DND-41 (cell line): ENCODE data around the gene GRIA4.

Experiments
- ATAC-seq: fragments of 200-7000 bp; cut with Tn5 transposase; 3 replicates; pipeline ENCODE4 v1.9.1; 2021; ENCODE audit warnings: low read depth; ENCODE audit not compliant: insufficient read depth
- DNase-seq: peaks from one replicate; pipeline ENCODE4 v3.0.0-alpha.2; 2020
- H2AFZ ChIP-seq: 2 replicates; pipeline ENCODE4 v1.6.0; 2012; ENCODE audit warnings: low read depth, low read length
- H3K27ac ChIP-seq: 2 replicates; pipeline ENCODE4 v1.5.1; 2012; ENCODE audit warnings: low read length, inconsistent platforms
- H3K27me3 ChIP-seq: fragments of 200-600 bp; sonication (generic); 2 replicates; pipeline ENCODE4 v1.6.0; 2012; ENCODE audit warnings: low read length, mild to moderate bottlenecking, inconsistent platforms; ENCODE audit not compliant: insufficient read depth, poor library complexity
- H3K36me3 ChIP-seq: 2 replicates; pipeline ENCODE4 v1.5.1; 2012; ENCODE audit warnings: low read length, inconsistent platforms; ENCODE audit not compliant: insufficient read depth
- H3K4me1 ChIP-seq: 2 replicates; pipeline ENCODE4 v1.5.1; 2012; ENCODE audit warnings: mild to moderate bottlenecking, low read length; ENCODE audit not compliant: insufficient read depth
- H3K4me2 ChIP-seq: 2 replicates; pipeline ENCODE4 v1.6.0; 2012; ENCODE audit warnings: mild to moderate bottlenecking, moderate library complexity, low read length, inconsistent platforms; ENCODE audit not compliant: insufficient read depth
- H3K4me3 ChIP-seq, 2 experiments: fragments of 200-600 bp in 1 of 2; shearing (Covaris generic) in 1 of 2; 2 replicates each; pipeline ENCODE4 v1.5.1; 2012 to 2016; ENCODE audit warnings: inconsistent platforms in 2 of 2, low read length in 2 of 2, mild to moderate bottlenecking in 2 of 2, low read depth in 1 of 2, moderate library complexity in 1 of 2
- H3K79me2 ChIP-seq: 2 replicates; pipeline ENCODE4 v1.6.0; 2012; ENCODE audit warnings: low read length, inconsistent platforms; ENCODE audit not compliant: insufficient read depth
- H3K9ac ChIP-seq: 2 replicates; pipeline ENCODE4 v1.6.0; 2012; ENCODE audit warnings: low read depth, mild to moderate bottlenecking, inconsistent platforms, low read length, moderate library complexity
- H3K9me3 ChIP-seq: 2 replicates; pipeline ENCODE4 v1.5.1; 2012; ENCODE audit warnings: low read length, moderate library complexity, mild to moderate bottlenecking, inconsistent platforms; ENCODE audit not compliant: insufficient read depth, severe bottlenecking
- H4K20me1 ChIP-seq: 2 replicates; pipeline ENCODE4 v1.6.0; 2012; ENCODE audit warnings: low read length; ENCODE audit not compliant: insufficient read depth
- EZH2 ChIP-seq: IDR thresholded peaks from 3 replicates; pipeline ENCODE4 v1.6.1; 2012; ENCODE audit warnings: borderline replicate concordance, low read depth, mild to moderate bottlenecking, moderate library complexity, low read length, inconsistent platforms; ENCODE audit not compliant: severe bottlenecking
- TF ChIP-seq, protein P1 (sequence below): IDR thresholded peaks from 2 replicates; pipeline ENCODE4 v1.5.1; 2012; ENCODE audit warnings: borderline replicate concordance, low read length, moderate library complexity, mild to moderate bottlenecking; ENCODE audit not compliant: poor library complexity, severe bottlenecking; ENCODE audit errors: extremely low read depth

The GRIA4 gene

DNA sequence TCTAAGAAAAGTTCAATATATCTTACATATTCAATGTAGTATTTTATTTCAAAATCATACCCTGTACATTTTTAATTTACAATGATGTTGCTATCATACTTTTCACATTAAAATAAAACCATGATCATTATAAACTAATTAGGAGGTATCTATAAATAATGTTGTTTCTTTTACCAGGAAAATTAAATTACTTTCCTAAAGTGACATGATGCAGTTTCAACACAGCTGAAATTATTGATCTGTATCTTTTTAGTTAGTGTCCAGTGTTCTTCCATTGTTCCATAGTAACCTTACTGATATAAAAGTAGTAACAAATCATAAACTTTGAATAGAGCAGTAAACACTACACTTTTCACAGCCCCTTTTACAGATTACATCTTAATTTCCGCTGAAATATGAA lies 29.7 kb downstream of the GRIA4 start:
- ATAC-seq, result no peak
- no peaks in the 10 kb centered on the region for H3K9me3 ChIP-seq
- no peak for DNase-seq
- no peak overlapping the region for H2AFZ ChIP-seq
- no peak overlapping the region for H3K9ac ChIP-seq
- no peak overlapping the region for H3K27ac ChIP-seq
- H3K4me3 ChIP-seq, result no peak overlapping the region
- no peak for TF ChIP-seq EZH2
- TF ChIP-seq, protein P1, sequence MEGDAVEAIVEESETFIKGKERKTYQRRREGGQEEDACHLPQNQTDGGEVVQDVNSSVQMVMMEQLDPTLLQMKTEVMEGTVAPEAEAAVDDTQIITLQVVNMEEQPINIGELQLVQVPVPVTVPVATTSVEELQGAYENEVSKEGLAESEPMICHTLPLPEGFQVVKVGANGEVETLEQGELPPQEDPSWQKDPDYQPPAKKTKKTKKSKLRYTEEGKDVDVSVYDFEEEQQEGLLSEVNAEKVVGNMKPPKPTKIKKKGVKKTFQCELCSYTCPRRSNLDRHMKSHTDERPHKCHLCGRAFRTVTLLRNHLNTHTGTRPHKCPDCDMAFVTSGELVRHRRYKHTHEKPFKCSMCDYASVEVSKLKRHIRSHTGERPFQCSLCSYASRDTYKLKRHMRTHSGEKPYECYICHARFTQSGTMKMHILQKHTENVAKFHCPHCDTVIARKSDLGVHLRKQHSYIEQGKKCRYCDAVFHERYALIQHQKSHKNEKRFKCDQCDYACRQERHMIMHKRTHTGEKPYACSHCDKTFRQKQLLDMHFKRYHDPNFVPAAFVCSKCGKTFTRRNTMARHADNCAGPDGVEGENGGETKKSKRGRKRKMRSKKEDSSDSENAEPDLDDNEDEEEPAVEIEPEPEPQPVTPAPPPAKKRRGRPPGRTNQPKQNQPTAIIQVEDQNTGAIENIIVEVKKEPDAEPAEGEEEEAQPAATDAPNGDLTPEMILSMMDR, result no peak
- H3K36me3 ChIP-seq, result no peaks in the 10 kb centered on the region
- H3K79me2 ChIP-seq, result no peaks in the 10 kb centered on the region
- H3K27me3 ChIP-seq, result no peaks in the 10 kb centered on the region
- H4K20me1 ChIP-seq, result no peaks in the 10 kb centered on the region
- H3K4me1 ChIP-seq, result no peaks in the 10 kb centered on the region
- no peak overlapping the region for H3K4me2 ChIP-seq

DNA sequence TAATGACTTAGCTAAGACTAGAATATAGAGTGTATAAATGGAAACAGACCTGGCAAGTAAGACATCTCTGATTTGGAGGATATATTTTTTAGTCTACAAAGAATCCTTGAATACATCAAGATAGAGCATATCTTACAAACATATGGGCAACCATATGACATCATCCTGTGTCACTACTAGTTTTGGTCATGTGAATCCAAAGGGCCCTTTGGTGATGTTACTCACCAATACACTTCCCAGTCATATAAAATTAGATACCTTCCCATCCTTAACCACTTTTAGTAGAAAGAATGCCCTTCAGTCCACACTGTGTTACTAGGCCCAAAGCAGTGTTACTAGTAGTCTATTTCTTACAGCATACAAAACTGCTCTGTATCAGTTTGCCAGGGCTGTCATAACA lies 31.6 kb downstream of the GRIA4 start:
- DNase-seq, result no peak

DNA sequence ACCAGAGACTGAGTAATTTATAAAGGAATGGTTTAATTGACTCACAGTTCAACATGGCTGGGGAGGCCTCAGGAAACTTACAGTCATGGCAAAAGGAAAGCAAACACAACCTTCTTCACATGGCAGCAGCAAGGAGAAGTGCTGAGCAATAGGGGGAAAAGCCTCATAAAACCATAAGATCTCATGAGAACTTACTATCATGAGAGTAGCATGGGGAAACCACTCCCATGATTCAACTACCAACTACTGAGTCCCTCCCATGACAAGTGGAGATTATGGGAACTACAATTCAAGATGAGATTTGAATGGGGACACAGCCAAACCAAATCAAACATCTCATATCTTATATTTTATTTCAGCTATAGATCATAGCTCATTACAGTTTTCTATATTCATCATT lies 33.0 kb downstream of the GRIA4 start:
- H3K4me1 ChIP-seq, result no peaks in the 10 kb centered on the region
- no peak overlapping the region for H3K4me2 ChIP-seq
- TF ChIP-seq, protein P1, result no peak
- TF ChIP-seq EZH2, result no peak
- no peak overlapping the region for H2AFZ ChIP-seq
- no peak for DNase-seq
- H3K27me3 ChIP-seq, result no peaks in the 10 kb centered on the region
- H3K79me2 ChIP-seq, result no peaks in the 10 kb centered on the region
- H3K9me3 ChIP-seq, result no peaks in the 10 kb centered on the region
- H3K4me3 ChIP-seq, result no peak overlapping the region
- H3K27ac ChIP-seq, result no peak overlapping the region
- H3K36me3 ChIP-seq, result no peaks in the 10 kb centered on the region
- no peak overlapping the region for H3K9ac ChIP-seq
- ATAC-seq, result no peak
- H4K20me1 ChIP-seq, result no peaks in the 10 kb centered on the region

More for the DNA sequence above, 31.6 kb downstream of the GRIA4 start:
- no peaks in the 10 kb centered on the region for H3K79me2 ChIP-seq
- no peaks in the 10 kb centered on the region for H3K27me3 ChIP-seq
- no peaks in the 10 kb centered on the region for H3K9me3 ChIP-seq
- H4K20me1 ChIP-seq, result no peaks in the 10 kb centered on the region
- H3K36me3 ChIP-seq, result no peaks in the 10 kb centered on the region
- TF ChIP-seq, protein P1, result no peak
- no peak for TF ChIP-seq EZH2
- ATAC-seq, result no peak
- no peak overlapping the region for H3K4me2 ChIP-seq
- no peak overlapping the region for H2AFZ ChIP-seq
- no peak overlapping the region for H3K9ac ChIP-seq
- H3K4me3 ChIP-seq, result no peak overlapping the region
- H3K4me1 ChIP-seq, result no peaks in the 10 kb centered on the region
- H3K27ac ChIP-seq, result no peak overlapping the region
